GM12891 (cell line): ENCODE data around the gene SACS.

Experiments used
- POLR2A ChIP-seq: IDR thresholded peaks from 2 replicates; pipeline ENCODE4 v1.6.1; 2011; ENCODE audit warnings: low read depth, low read length, control low read depth
- POLR2AphosphoS5 ChIP-seq: IDR thresholded peaks from 2 replicates; pipeline ENCODE4 v1.6.1; 2011; ENCODE audit warnings: low read depth, low read length, control low read depth

DNA sequence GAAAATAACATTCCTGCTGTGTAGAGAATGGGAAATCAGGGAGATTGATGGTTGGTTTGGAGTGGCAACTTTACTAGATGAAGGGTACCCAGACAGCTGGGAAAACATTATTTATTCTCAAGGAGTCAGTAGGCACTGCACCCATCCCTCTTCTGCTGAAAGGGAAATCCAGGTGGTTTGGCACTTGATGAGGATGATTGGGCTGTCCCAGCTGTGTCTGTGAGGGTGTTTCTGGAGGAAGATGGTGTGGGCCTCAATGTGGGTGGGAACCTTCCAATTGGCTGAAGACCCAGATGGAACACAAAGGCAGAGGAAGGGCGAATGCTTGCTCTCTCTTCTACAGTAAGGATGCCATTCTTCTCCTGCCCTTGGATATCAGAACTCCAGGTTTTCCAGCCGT lies 10.4 kb upstream of the SACS start:
- TF ChIP-seq POLR2A (no peak), POLR2AphosphoS5 (no peak)
